Breast epithelium (tissue), 3 donors: Measurements from ENCODE around the gene RTN4R.
"Not testable (repeated sequence)": the region's sequence is repeated elsewhere in the genome, so short reads cannot be mapped to it uniquely, and the experiment has no call there.

Source experiments
- CTCF ChIP-seq, 3 donors: fragments of 450-650 bp; IDR thresholded peaks; one replicate each; pipeline ENCODE4 v1.5.1; 2016 to 2017; ENCODE audit warnings: antibody characterized with exemption in 3 of 3, mild to moderate bottlenecking in 3 of 3, moderate library complexity in 3 of 3
- POLR2A ChIP-seq: fragments of 450-650 bp; IDR thresholded peaks from one replicate; pipeline ENCODE4 v1.6.1; 2016; ENCODE audit warnings: antibody characterized with exemption, mild to moderate bottlenecking, moderate library complexity
- POLR2AphosphoS5 ChIP-seq, 3 donors: sonication (generic); formaldehyde crosslinking; IDR thresholded peaks; one replicate each; pipeline ENCODE4 v1.6.1; 2017; ENCODE audit warnings: antibody characterized with exemption in 3 of 3

GRCh38 chr22:20303229-20303534 is 35.1 kb upstream of the RTN4R start:
- TF ChIP-seq POLR2A; CTCF (IDR thresholded peaks at IDR 0.05); POLR2AphosphoS5 (IDR thresholded peaks at IDR 0.05): not testable (repeated sequence)
